Measurements from ENCODE around the gene GJC2. TPM values are rescaled to one million over a fixed set of nuclear protein-coding genes. Genes with fewer than 3 reads are reported as not detected.

Gene GJC2
- total RNA-seq: 1 to 10 TPM; 1.9 to 5.5 (median 2.9) TPM

- ATAC-seq (ENCODE audit: low FRiP score) (peak; percentile 26), DNase-seq (ENCODE audit: low spot score) (peak; percentile 22)
- TF ChIP-seq CTCF (IDR thresholded peaks at IDR 0.05): no peak
Observed at GRCh38 chr1:228149406-228150119, at the start of gene GJC2. Gene GJC2 (plus strand): TSS chr1:228149930. CDS start chr1:228157759, 7,829 bp downstream.

DNA sequence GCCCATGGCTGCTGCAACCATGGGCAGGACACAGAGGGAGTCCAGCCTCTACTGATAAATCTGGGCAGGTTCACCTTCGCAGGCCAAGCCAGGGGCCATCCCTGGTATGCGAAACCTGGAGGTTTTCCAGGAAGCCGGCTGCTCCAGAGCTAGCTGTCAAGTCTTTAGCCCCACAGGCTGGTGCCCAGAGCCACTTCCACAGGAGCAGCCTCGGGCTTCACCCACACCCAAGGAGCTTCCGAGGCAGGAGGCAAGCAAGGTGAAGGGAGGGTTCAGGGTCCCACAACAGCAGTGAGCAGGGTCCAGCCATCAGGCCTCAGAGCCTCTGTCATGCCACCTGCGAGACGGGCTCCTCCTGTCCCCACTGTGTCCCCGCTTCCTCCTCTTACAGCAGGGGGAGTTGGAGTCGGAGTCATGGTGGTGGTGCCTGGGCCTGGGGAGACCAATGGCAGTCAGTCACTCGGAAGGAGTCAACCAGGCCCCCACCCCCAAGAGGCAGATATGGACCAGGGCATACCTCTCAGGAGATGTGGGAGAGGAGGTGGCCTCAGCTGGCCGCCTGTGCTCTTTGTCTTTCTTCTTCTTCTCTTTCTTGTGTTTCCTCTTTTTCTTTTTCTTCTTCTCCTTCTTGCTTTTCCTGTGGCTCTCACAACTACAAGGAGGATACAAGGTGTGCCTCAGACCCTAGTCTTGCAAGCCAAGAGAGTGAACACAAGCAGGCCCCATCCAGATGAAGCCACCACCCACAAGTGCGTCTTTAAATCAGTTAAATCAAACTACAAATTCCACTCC lies 48.7 kb upstream of the GJC2 start:
- ATAC-seq (ENCODE audit: low FRiP score) (no peak), DNase-seq (ENCODE audit: low spot score) (no peak)
- TF ChIP-seq CTCF (IDR thresholded peaks at IDR 0.05): no peak

- ATAC-seq (ENCODE audit: low FRiP score) (no peak), DNase-seq (ENCODE audit: low spot score) (no peak)
- TF ChIP-seq CTCF (IDR thresholded peaks at IDR 0.05): no peak
Observed at GRCh38 chr1:228101614-228101993, 48.1 kb upstream of the GJC2 start.

GRCh38 chr1:228101994-228102790 lies 47.5 kb upstream of the GJC2 start:
- DNase-seq (ENCODE audit: low spot score): no peak
- TF ChIP-seq CTCF (IDR thresholded peaks at IDR 0.05): no peak
- ATAC-seq (ENCODE audit: low FRiP score): peak; percentile 25

GRCh38 chr1:228102791-228103620 lies 46.7 kb upstream of the GJC2 start, which contains the start of gene C1orf35:
Gene C1orf35 (minus strand): TSS chr1:228103325. CDS start chr1:228103227, 98 bp downstream.
- no peak for TF ChIP-seq CTCF (IDR thresholded peaks at IDR 0.05)
- ATAC-seq (ENCODE audit: low FRiP score) (peak; percentile 89), DNase-seq (ENCODE audit: low spot score) (peak; percentile 85)

All from omental fat pad (tissue), 4 donors.